HT-29 (cell line): ENCODE results near the gene IL1F10. TPM values are rescaled to one million over a fixed set of nuclear protein-coding genes. Genes with fewer than 3 reads are reported as not detected.
"Not testable (repeated sequence)": the region's sequence is repeated elsewhere in the genome, so short reads cannot be mapped to it uniquely, and the experiment has no call there.

Experiments
- DNase-seq: peaks from one replicate; pipeline ENCODE4 v3.0.0-alpha.2; 2015; ENCODE audit warnings: low spot score
- total RNA-seq: library from RNA; depleted of rRNA; stranded (reverse); fragments of >200 nt; shearing (Covaris generic); gene quantifications from 2 replicates; pipeline ENCODE4 v1.2.3, GENCODE V29; 2014

IL1F10 gene
- total RNA-seq, 1 experiment from 2014 or later = not detected

GRCh38 chr2:113081488-113082210 is 13.9 kb downstream of the IL1F10 start:
- DNase-seq = no peak

- DNase-seq = no peak
These were observed 15.5 kb downstream of the IL1F10 start for GRCh38 chr2:113083296-113083695.

GRCh38 chr2:113084249-113085000 is 16.7 kb downstream of the IL1F10 start:
- DNase-seq = peak; percentile 69

GRCh38 chr2:113085542-113085941 is 17.8 kb downstream of the IL1F10 start:
- DNase-seq = no peak

- no peak for DNase-seq
These were observed 20.6 kb downstream of the IL1F10 start for GRCh38 chr2:113088213-113088992.

- DNase-seq = no peak
These were observed 22.1 kb downstream of the IL1F10 start for GRCh38 chr2:113089916-113090315.

- DNase-seq = no peak
These were observed 23.6 kb downstream of the IL1F10 start for GRCh38 chr2:113091231-113091896.

- no peak for DNase-seq
These were observed 25.3 kb downstream of the IL1F10 start for GRCh38 chr2:113092864-113093612.

- DNase-seq = no peak
These were observed 25.8 kb downstream of the IL1F10 start for GRCh38 chr2:113093613-113093977.

- not testable (repeated sequence) for DNase-seq
These were observed 28.5 kb downstream of the IL1F10 start for GRCh38 chr2:113096306-113096705.

- DNase-seq = not testable (repeated sequence)
These were observed 29.3 kb downstream of the IL1F10 start for GRCh38 chr2:113096842-113097618.

- no peak for DNase-seq
These were observed 30.3 kb downstream of the IL1F10 start for GRCh38 chr2:113098041-113098440.

- no peak for DNase-seq
These were observed 30.8 kb downstream of the IL1F10 start for GRCh38 chr2:113098532-113098931.

GRCh38 chr2:113102133-113102532 is 34.4 kb downstream of the IL1F10 start:
- DNase-seq = no peak

GRCh38 chr2:113103277-113103676 is 35.5 kb downstream of the IL1F10 start:
- DNase-seq = no peak

GRCh38 chr2:113104054-113104611 is 36.4 kb downstream of the IL1F10 start:
- no peak for DNase-seq

- DNase-seq = no peak
These were observed 37.4 kb downstream of the IL1F10 start for GRCh38 chr2:113105047-113105785.

GRCh38 chr2:113111121-113111520 is 43.4 kb downstream of the IL1F10 start:
- DNase-seq = no peak

GRCh38 chr2:113111823-113112287 is 44.1 kb downstream of the IL1F10 start:
- DNase-seq = no peak
